ENCODE measurements around the gene THSD4. TPM values are rescaled to one million over a fixed set of nuclear protein-coding genes. Genes with fewer than 3 reads are reported as not detected.

Gene THSD4
- total RNA-seq, 1 experiment from 2014 or later: 29.0 TPM

DNA sequence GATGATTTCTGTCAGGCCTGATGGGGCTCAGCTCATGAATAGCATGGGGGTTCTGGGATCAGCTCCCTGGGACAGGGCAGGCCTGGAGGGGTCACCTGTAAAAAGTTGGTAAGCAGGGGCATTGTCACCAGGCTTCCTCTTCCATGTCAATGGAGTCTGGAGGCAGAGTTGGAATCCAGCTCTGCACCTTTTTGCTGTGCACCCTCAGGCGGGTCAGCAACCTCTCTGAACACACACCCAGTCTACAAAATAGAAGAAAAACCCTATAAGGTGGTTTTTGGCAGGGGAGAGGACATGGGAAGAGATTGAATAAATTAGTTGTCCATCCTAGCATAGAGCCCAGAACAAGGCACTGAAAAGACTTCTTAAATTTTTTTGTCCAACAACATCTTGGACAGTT lies 617.9 kb downstream of the THSD4 start:
- H3K4me3 ChIP-seq (ENCODE audit: low read length): no peak overlapping the region
- DNase-seq: no peak
- no peaks in the 10 kb centered on the region for H3K27me3 ChIP-seq (ENCODE audit: low read length)
- no peak overlapping the region for H3K9ac ChIP-seq (ENCODE audit: low read length)
- no peaks in the 10 kb centered on the region for H3K36me3 ChIP-seq (ENCODE audit: low read depth, low read length)
- ChIA-PET POLR2A (ENCODE audit: unreplicated experiment) (no interaction called here), CTCF (no interaction called here)
- H3K27ac ChIP-seq (ENCODE audit: low read length): no peak overlapping the region
- no peak for ATAC-seq
- no peaks in the 10 kb centered on the region for H4K20me1 ChIP-seq (ENCODE audit: low read length)
- H3K4me2 ChIP-seq (ENCODE audit: low read length): no peak overlapping the region
- H3K9me3 ChIP-seq (ENCODE audit: low read length): no peaks in the 10 kb centered on the region
- H2AFZ ChIP-seq (ENCODE audit: low read length): no peak overlapping the region
- H3K4me1 ChIP-seq (ENCODE audit: insufficient read depth, low read length): no peaks in the 10 kb centered on the region
- no peaks in the 10 kb centered on the region for H3K79me2 ChIP-seq (ENCODE audit: low read length)
- intact Hi-C loops (cut with micrococcal nuclease): loop anchor here (5.0 kb wide), 1 partner anchor 286 kb away; no protein-coding TSS in a partner anchor
- no peaks in the 10 kb centered on the region for H3K9me2 ChIP-seq (replicated peaks; ENCODE audit: low read length)
- H3F3A ChIP-seq (ENCODE audit: low read length, unreplicated experiment): no peaks in the 10 kb centered on the region
- no TSS peak for BruUV-seq (replicated peaks)
- no peak for TF ChIP-seq EZH2phosphoT487 (IDR thresholded peaks at IDR 0.05; ENCODE audit: borderline replicate concordance, low read length)
- no peak for TF ChIP-seq EZH2 (IDR thresholded peaks at IDR 0.05; ENCODE audit: low read length, unreplicated experiment)
- no peak for TF ChIP-seq CTCF (conservative IDR thresholded peaks at IDR 0.05; ENCODE audit: low read depth, low read length)

DNA sequence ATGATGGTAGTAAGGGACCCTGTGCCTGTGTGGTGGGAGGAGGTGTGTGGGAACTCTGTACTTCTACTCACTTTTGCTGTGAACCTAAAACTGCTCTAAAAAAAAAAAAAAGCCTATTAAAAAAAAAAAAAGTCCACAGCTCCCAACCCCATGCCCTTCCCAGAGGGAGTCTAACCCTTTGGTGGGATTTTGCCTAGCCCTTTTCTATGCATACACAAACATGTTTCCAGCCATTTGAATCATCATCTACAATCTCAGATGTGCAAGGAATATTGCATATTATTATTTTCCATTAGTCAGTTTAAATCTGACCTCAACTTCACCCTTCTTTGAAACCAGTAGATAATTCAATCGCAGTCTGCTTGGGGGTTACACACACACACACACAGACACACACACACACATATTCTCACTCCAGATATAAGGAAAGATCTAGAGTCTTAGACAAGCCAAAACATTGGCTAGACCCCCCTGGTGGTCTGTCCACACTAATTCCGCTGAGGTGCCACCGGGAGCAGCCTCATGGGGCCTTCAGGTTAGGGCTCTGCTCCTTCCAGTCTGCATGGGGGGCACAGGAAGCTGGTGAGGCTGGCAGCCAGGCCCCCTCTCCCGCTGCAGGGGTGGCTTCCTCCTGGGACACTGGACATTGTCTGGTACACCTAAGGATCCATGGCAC lies 619.6 kb downstream of the THSD4 start:
- CTCF ChIA-PET: no interaction called here
- no TSS peak for BruUV-seq (replicated peaks)
- no peak overlapping the region for H2AFZ ChIP-seq (ENCODE audit: low read length)
- H3K27ac ChIP-seq (ENCODE audit: low read length): no peak overlapping the region
- H4K20me1 ChIP-seq (ENCODE audit: low read length): no peaks in the 10 kb centered on the region
- no peaks in the 10 kb centered on the region for H3K27me3 ChIP-seq (ENCODE audit: low read length)
- ATAC-seq: no peak
- no peaks in the 10 kb centered on the region for H3F3A ChIP-seq (ENCODE audit: low read length, unreplicated experiment)
- no peaks in the 10 kb centered on the region for H3K4me1 ChIP-seq (ENCODE audit: insufficient read depth, low read length)
- H3K4me2 ChIP-seq (ENCODE audit: low read length): no peak overlapping the region
- intact Hi-C loops (cut with micrococcal nuclease): loop anchor here (5.0 kb wide), 1 partner anchor 288 kb away; no protein-coding TSS in a partner anchor
- no peak overlapping the region for H3K9ac ChIP-seq (ENCODE audit: low read length)
- POLR2A ChIA-PET (ENCODE audit: unreplicated experiment): no interaction called here
- no peaks in the 10 kb centered on the region for H3K9me2 ChIP-seq (replicated peaks; ENCODE audit: low read length)
- DNase-seq: no peak
- no peaks in the 10 kb centered on the region for H3K79me2 ChIP-seq (ENCODE audit: low read length)
- TF ChIP-seq CTCF (conservative IDR thresholded peaks at IDR 0.05; ENCODE audit: low read depth, low read length) (no peak), EZH2 (IDR thresholded peaks at IDR 0.05; ENCODE audit: low read length, unreplicated experiment) (no peak), EZH2phosphoT487 (IDR thresholded peaks at IDR 0.05; ENCODE audit: borderline replicate concordance, low read length) (no peak)
- no peak overlapping the region for H3K4me3 ChIP-seq (ENCODE audit: low read length)
- H3K9me3 ChIP-seq (ENCODE audit: low read length): no peaks in the 10 kb centered on the region
- H3K36me3 ChIP-seq (ENCODE audit: low read depth, low read length): no peaks in the 10 kb centered on the region

GRCh38 chr15:71735385-71735757 lies 620.1 kb downstream of the THSD4 start:
- Histone ChIP-seq H3K9ac (ENCODE audit: low read length) (no peak overlapping the region), H4K20me1 (ENCODE audit: low read length) (no peaks in the 10 kb centered on the region), H3K27ac (ENCODE audit: low read length) (no peak overlapping the region), H3K9me2 (replicated peaks; ENCODE audit: low read length) (no peaks in the 10 kb centered on the region), H3K36me3 (ENCODE audit: low read depth, low read length) (no peaks in the 10 kb centered on the region), H3F3A (ENCODE audit: low read length, unreplicated experiment) (no peaks in the 10 kb centered on the region), H3K9me3 (ENCODE audit: low read length) (no peaks in the 10 kb centered on the region), H3K79me2 (ENCODE audit: low read length) (no peaks in the 10 kb centered on the region), H3K27me3 (ENCODE audit: low read length) (no peaks in the 10 kb centered on the region), H3K4me1 (ENCODE audit: insufficient read depth, low read length) (no peaks in the 10 kb centered on the region), H3K4me3 (ENCODE audit: low read length) (no peak overlapping the region), H3K4me2 (ENCODE audit: low read length) (no peak overlapping the region), H2AFZ (ENCODE audit: low read length) (no peak overlapping the region)
- no peak for TF ChIP-seq CTCF (conservative IDR thresholded peaks at IDR 0.05; ENCODE audit: low read depth, low read length)
- TF ChIP-seq EZH2phosphoT487 (IDR thresholded peaks at IDR 0.05; ENCODE audit: borderline replicate concordance, low read length): no peak
- no peak for TF ChIP-seq EZH2 (IDR thresholded peaks at IDR 0.05; ENCODE audit: low read length, unreplicated experiment)
- intact Hi-C loops (cut with micrococcal nuclease): no loop called here
- DNase-seq (no peak), ATAC-seq (no peak)
- no TSS peak for BruUV-seq (replicated peaks)
- CTCF ChIA-PET: no interaction called here
- POLR2A ChIA-PET (ENCODE audit: unreplicated experiment): no interaction called here
